SK-N-SH (cell line): ENCODE results near the gene VGLL4.

Source experiments
- CTCF ChIP-seq: fragments of 200-600 bp; sonication (generic); IDR thresholded peaks from 2 replicates; pipeline ENCODE4 v1.6.1; 2017; ENCODE audit warnings: antibody characterized with exemption, mild to moderate bottlenecking, moderate library complexity
- EP300 ChIP-seq, 2 experiments: IDR thresholded peaks; 2 replicates each; pipeline versions ENCODE4 v1.4.0 to v1.6.1; 2012; ENCODE audit warnings: borderline replicate concordance in 1 of 2, low read depth in 1 of 2, low read length in 1 of 2
- FOXM1 ChIP-seq: IDR thresholded peaks from 2 replicates; pipeline ENCODE4 v1.4.0; 2012; ENCODE audit warnings: low read depth, mild to moderate bottlenecking
- GABPA ChIP-seq: IDR thresholded peaks from 2 replicates; pipeline ENCODE4 v1.4.0; 2012; ENCODE audit warnings: low read depth, mild to moderate bottlenecking
- MXI1 ChIP-seq: IDR thresholded peaks from 2 replicates; pipeline ENCODE4 v1.6.1; 2012; ENCODE audit warnings: mild to moderate bottlenecking, low read depth, low read length, improper control_type of control experiment
- POLR2AphosphoS5 ChIP-seq: IDR thresholded peaks from 2 replicates; pipeline ENCODE4 v1.6.1; 2012; ENCODE audit warnings: low read depth, low read length
- RAD21 ChIP-seq: IDR thresholded peaks from 2 replicates; pipeline ENCODE4 v1.6.1; 2012; ENCODE audit warnings: mild to moderate bottlenecking, low read length
- REST ChIP-seq: IDR thresholded peaks from 2 replicates; pipeline ENCODE4 v1.6.1; 2012; ENCODE audit warnings: mild to moderate bottlenecking, low read depth, low read length, moderate library complexity
- RFX5 ChIP-seq: IDR thresholded peaks from 2 replicates; pipeline ENCODE4 v1.6.1; 2012; ENCODE audit warnings: mild to moderate bottlenecking, improper control_type of control experiment, low read length
- RXRA ChIP-seq: IDR thresholded peaks from 2 replicates; pipeline ENCODE4 v1.4.0; 2012; ENCODE audit warnings: low read depth, mild to moderate bottlenecking, borderline replicate concordance
- SIN3A ChIP-seq: IDR thresholded peaks from 2 replicates; pipeline ENCODE4 v1.6.1; 2012; ENCODE audit warnings: low read depth, mild to moderate bottlenecking, low read length, moderate library complexity, borderline replicate concordance
- SMC3 ChIP-seq: IDR thresholded peaks from 2 replicates; pipeline ENCODE4 v1.6.1; 2012; ENCODE audit warnings: low read depth, low read length, improper control_type of control experiment
- TAF1 ChIP-seq: IDR thresholded peaks from 2 replicates; pipeline ENCODE4 v1.6.1; 2012; ENCODE audit warnings: low read depth, mild to moderate bottlenecking, low read length, moderate library complexity, borderline replicate concordance
- ZBTB33 ChIP-seq: IDR thresholded peaks from 2 replicates; pipeline ENCODE4 v1.4.0; 2012; ENCODE audit warnings: low read depth, borderline replicate concordance

GRCh38 chr3:11604139-11604892 lies 39.4 kb downstream of the VGLL4 start:
- no peak for TF ChIP-seq CTCF
- no peak for TF ChIP-seq MXI1
- no peak for TF ChIP-seq RAD21
- no peak for TF ChIP-seq POLR2AphosphoS5
- TF ChIP-seq REST, result no peak
- no peak for TF ChIP-seq SIN3A
- TF ChIP-seq RXRA, result no peak
- TF ChIP-seq SMC3, result no peak
- no peak for TF ChIP-seq FOXM1
- TF ChIP-seq RFX5, result no peak
- no peak for TF ChIP-seq EP300 (IDR thresholded peaks at IDR 0.05; ENCODE audit: borderline replicate concordance in 1 of 2, low read depth in 1 of 2, low read length in 1 of 2)
- no peak for TF ChIP-seq TAF1
- no peak for TF ChIP-seq GABPA
- no peak for TF ChIP-seq ZBTB33
